ENCODE measurements around the gene OR5K4.

The OR5K4 gene

DNA sequence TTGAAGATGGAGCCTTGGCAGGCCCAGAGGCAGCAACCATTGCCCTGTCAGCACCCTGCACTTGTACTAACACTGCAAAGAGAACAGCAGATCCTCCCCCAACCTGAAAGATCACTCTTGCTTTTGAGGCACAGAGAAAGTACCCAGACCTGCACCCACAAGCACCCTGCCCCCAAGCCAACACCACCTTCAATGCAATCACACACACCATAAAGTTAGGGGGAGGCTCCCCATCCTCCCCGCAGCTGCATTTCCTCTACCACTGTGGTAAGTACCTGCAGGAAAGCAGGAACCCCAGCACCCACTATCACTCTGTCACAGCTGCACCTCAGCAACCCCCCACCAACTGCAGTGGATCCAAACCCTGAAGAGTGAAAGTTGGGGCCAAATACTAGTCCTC, 48.9 kb downstream of the OR5K4 start:
- Histone ChIP-seq H3K9me3 (peaks cover 38% of the 10 kb centered on the region), H3K9ac (no peak overlapping the region), H4K20me1 (no peaks in the 10 kb centered on the region), H3K4me2 (no peak overlapping the region), H3K27ac (no peak overlapping the region), H3K4me3 (no peak overlapping the region), H3K27me3 (no peaks in the 10 kb centered on the region), H3K4me1 (no peaks in the 10 kb centered on the region), H3K36me3 (no peaks in the 10 kb centered on the region)
- TF ChIP-seq Cebpa-rat (IDR thresholded peaks at IDR 0.05), result no peak

DNA sequence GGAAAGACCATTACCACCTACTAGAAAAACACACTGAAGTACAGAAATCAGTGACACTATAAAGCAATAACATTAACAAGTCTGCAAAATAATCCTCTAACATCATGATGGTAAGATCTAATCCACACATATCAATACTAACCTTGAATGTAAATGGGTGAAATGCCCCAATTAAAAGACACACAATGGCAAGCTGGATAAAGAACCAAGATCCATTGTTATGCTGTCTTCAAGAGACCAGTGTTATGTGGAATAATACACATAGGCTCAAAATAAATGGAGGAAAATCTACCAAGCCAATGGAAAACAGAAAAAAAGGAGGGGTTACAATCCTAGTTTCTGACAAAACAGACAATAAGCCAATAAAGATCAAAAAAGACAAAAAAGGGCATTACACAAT, 50.4 kb downstream of the OR5K4 start:
- Histone ChIP-seq H3K9me3 (peaks cover 38% of the 10 kb centered on the region), H3K27ac (no peak overlapping the region), H3K9ac (no peak overlapping the region), H3K27me3 (no peaks in the 10 kb centered on the region), H3K4me3 (no peak overlapping the region), H3K36me3 (no peaks in the 10 kb centered on the region), H3K4me2 (no peak overlapping the region), H3K4me1 (no peaks in the 10 kb centered on the region), H4K20me1 (no peaks in the 10 kb centered on the region)
- no peak for TF ChIP-seq Cebpa-rat (IDR thresholded peaks at IDR 0.05)
